NB4 (cell line): ENCODE results near the gene GPATCH4.

Experiments
- DNase-seq: peaks from one replicate; pipeline ENCODE4 v3.0.0; 2010; ENCODE audit warnings: low read depth
- H3K4me3 ChIP-seq: one replicate; pipeline ENCODE4 v1.5.1; 2011; ENCODE audit warnings: mild to moderate bottlenecking, low read depth, low read length, moderate library complexity
- MYC ChIP-seq: IDR thresholded peaks from 2 replicates; pipeline ENCODE4 v1.6.1; 2011; ENCODE audit warnings: low read depth, low read length
- POLR2A ChIP-seq: IDR thresholded peaks from 2 replicates; pipeline ENCODE4 v1.6.1; 2011; ENCODE audit warnings: mild to moderate bottlenecking; ENCODE audit not compliant: insufficient read length; ENCODE audit errors: extremely low read depth
- TF ChIP-seq, protein P1 (sequence below): IDR thresholded peaks from one replicate; pipeline ENCODE4 v1.5.1; 2012; ENCODE audit warnings: low read depth, low read length
- TF ChIP-seq, protein P2 (sequence below): IDR thresholded peaks from 2 replicates; pipeline ENCODE4 v1.6.1; 2011; ENCODE audit warnings: low read depth, low read length

The GPATCH4 gene

DNA sequence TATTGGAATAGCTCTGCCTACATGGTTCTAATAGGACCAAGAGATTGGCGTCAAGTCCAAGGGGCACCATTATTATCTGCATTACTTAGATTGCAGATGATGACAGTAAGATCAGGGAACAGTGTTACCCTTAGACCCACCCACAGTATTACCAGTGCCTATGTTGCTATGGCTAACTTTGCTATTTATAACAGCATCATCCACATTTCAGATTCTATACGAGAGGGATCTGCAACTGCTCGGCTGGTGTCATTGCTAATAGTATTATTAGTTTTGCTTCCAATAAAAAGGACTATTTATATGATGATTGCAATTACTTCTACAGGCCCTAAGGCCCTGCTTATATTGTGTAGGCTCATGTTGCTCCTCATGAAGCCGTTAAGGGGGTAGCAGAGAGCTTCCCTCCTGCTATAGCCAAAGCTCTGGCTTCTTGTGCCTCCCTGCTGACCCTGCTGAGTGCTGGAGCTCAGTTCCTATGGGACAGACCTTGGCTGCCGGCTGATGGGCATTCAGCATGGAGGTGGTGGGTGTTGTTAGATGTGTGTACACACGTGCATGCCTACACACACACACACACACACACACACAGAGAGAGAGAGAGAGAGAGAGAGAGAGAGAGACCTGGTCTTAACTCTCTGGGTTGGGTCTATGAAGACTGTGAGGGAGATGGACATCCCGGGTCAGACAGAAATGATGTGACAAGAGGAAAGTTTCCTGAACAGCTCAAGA is 41.9 kb upstream of the GPATCH4 start:
- TF ChIP-seq, protein P1, sequence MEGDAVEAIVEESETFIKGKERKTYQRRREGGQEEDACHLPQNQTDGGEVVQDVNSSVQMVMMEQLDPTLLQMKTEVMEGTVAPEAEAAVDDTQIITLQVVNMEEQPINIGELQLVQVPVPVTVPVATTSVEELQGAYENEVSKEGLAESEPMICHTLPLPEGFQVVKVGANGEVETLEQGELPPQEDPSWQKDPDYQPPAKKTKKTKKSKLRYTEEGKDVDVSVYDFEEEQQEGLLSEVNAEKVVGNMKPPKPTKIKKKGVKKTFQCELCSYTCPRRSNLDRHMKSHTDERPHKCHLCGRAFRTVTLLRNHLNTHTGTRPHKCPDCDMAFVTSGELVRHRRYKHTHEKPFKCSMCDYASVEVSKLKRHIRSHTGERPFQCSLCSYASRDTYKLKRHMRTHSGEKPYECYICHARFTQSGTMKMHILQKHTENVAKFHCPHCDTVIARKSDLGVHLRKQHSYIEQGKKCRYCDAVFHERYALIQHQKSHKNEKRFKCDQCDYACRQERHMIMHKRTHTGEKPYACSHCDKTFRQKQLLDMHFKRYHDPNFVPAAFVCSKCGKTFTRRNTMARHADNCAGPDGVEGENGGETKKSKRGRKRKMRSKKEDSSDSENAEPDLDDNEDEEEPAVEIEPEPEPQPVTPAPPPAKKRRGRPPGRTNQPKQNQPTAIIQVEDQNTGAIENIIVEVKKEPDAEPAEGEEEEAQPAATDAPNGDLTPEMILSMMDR, result no peak
- TF ChIP-seq, protein P2, sequence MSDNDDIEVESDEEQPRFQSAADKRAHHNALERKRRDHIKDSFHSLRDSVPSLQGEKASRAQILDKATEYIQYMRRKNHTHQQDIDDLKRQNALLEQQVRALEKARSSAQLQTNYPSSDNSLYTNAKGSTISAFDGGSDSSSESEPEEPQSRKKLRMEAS, result no peak
- TF ChIP-seq POLR2A, result no peak
- no peak for TF ChIP-seq MYC
- DNase-seq, result no peak
- no peak overlapping the region for H3K4me3 ChIP-seq

DNA sequence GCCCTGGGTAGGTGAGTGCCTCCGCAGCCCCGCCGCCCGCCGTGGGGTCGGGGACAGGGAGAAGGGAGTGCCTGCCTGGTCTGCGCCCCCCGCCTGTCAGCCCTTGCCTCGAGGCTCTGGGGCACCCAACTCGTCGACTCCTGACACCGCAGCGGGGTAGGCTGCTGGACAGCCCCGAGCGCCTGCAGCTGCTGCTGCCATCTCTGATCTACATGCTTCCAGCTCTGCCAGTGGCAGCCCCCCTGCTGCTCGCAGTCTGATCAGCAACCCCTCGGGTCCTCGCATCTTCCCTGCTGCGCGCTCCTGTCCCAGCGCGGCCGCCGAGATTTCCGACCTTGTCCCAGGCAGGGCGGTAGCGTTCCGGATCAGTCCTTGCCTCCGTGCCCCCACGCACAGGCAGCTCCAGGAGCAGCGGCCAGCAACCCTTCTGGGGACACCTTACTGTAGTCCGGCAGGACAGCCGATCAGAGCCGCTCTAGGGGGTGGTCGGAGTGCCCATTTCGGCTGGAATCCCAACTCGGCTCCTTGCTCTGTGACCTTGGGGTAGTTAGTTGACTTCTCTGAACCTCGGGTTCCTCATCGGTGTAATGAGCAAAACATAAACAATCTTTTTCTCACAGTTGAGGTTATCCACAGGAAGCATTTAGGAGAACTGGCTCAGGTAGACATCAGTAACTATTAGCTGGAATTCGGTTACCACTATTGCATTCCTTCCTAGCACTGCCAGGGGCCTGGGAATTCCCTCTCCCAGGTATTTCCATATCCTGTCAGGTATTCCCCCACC is 41.2 kb upstream of the GPATCH4 start:
- no peak for TF ChIP-seq MYC
- TF ChIP-seq, protein P2, result no peak
- no peak overlapping the region for H3K4me3 ChIP-seq
- DNase-seq, result no peak

- TF ChIP-seq MYC (no peak), POLR2A (no peak)
- TF ChIP-seq, protein P2, result no peak
- TF ChIP-seq, protein P1, result no peak
- H3K4me3 ChIP-seq, result no peak within 1 kb of the TSS
- no peak for DNase-seq
Observed at GRCh38 chr1:156641761-156642264, 40.5 kb upstream of the GPATCH4 start, which contains the start of gene BCAN. BCAN (plus strand) TSS chr1:156642117; CDS start chr1:156646055, 3,938 bp downstream.

GRCh38 chr1:156640842-156641706 is 39.8 kb upstream of the GPATCH4 start:
- no peak for DNase-seq
- TF ChIP-seq POLR2A, result no peak
- TF ChIP-seq, protein P1, result no peak
- TF ChIP-seq, protein P2, result no peak
- no peak for TF ChIP-seq MYC
- no peak overlapping the region for H3K4me3 ChIP-seq

DNA sequence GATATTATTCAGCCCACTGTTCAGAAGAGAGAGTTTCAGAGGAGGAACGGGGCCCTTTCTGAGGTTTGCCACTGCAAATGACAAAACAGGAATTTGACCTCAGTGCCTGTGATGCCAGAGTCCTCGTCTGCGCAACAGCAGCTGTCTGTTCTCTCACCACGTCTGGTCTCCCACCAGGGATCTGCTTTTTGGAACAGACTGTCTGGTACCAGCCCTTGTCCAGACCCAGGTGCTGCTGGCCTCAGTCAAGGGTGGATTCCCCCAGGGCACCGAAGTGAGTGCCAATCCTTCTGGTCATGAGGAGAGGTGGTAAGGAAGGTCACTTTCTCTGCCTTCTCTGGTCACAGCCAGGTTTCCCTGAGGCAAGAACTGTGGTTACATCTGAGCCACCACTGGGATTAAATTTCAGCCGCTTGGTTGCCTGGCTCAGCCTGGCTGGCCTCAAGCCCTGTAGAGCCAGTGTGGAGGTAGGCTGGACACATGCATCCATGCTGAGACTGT is 38.4 kb upstream of the GPATCH4 start:
- H3K4me3 ChIP-seq, result no peak overlapping the region
- TF ChIP-seq MYC (no peak), POLR2A (no peak)
- TF ChIP-seq, protein P1, result no peak
- TF ChIP-seq, protein P2, result no peak
- no peak for DNase-seq
